ENCODE data around the gene HERC2. TPM values are rescaled to one million over a fixed set of nuclear protein-coding genes. Genes with fewer than 3 reads are reported as not detected.

The HERC2 gene
- total and polyA plus RNA-seq, 12 donors: 24.4 to 77.0 (median 60.3) TPM

- peak overlapping the region in 4 of 10 donors; percentile 3 to 64 (median 54) for H3K4me3 ChIP-seq
- peaks cover 0 to 88% (median 58%) of the 10 kb centered on the region in 7 donors for H3K27me3 ChIP-seq
- H3K9me3 ChIP-seq: peaks cover 0 to 20% (median 12%) of the 10 kb centered on the region in 11 donors
- 54 to 68% methylated on average over 20 of the region's 20 CpGs for WGBS, 2 donors
- intact Hi-C loops (cut with DNase I): no loop called here
- peaks cover 8 to 38% (median 29%) of the 10 kb centered on the region in 9 donors for H3K4me1 ChIP-seq
- ATAC-seq (no peak), DNase-seq (no peak)
- no peak for TF ChIP-seq CTCF (IDR thresholded peaks at IDR 0.05)
- H3K36me3 ChIP-seq: no peaks in the 10 kb centered on the region
- H3K27ac ChIP-seq: peak overlapping the region in 2 of 10 donors; percentile 68 to 69
Observed at GRCh38 chr15:28093752-28094535, 228.0 kb downstream of the HERC2 start.

DNA sequence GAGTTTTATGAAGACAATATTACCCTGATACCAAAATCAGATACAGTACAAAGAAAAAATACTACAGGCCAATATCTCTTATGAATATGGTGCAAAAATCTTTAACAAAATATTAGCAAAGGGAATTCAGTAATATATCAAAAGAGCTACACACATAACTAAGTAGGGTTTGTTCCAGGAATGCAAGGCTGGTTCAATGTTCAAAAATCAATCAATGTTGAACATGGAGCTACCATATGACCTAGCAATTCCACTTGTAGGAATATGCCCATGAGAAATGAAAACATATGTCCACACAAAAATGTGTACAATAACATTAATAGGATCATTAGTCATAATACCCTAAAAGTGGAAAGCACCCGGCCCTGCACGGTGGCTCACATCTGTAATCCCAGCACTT, 230.7 kb downstream of the HERC2 start:
- intact Hi-C loops (cut with DNase I): no loop called here
- Histone ChIP-seq H3K36me3 (no peaks in the 10 kb centered on the region), H3K4me3 (no peak overlapping the region), H3K4me1 (peaks cover 7 to 23% (median 20%) of the 10 kb centered on the region in 9 donors), H3K9me3 (peaks cover 0 to 20% (median 12%) of the 10 kb centered on the region in 11 donors), H3K27me3 (peaks cover 0 to 61% (median 37%) of the 10 kb centered on the region in 7 donors), H3K27ac (no peak overlapping the region)
- no peak for TF ChIP-seq CTCF (IDR thresholded peaks at IDR 0.05)
- DNase-seq (no peak), ATAC-seq (no peak)
- WGBS, 2 donors: 96% methylated on average over 2 of the region's 2 CpGs

GRCh38 chr15:28086175-28086703, 235.7 kb downstream of the HERC2 start:
- TF ChIP-seq CTCF (IDR thresholded peaks at IDR 0.05): peak; percentile 48 to 82 (median 70)
- no peaks in the 10 kb centered on the region for H3K36me3 ChIP-seq
- 11 to 17% methylated on average over 2 of the region's 2 CpGs for WGBS, 2 donors
- H3K27ac ChIP-seq: no peak overlapping the region
- peaks cover 0 to 9% (median 4%) of the 10 kb centered on the region in 9 donors for H3K4me1 ChIP-seq
- intact Hi-C loops (cut with DNase I): loop anchor here in 4 of 10 donors (1.0 to 5.0 kb wide), 2 partner anchors 36 to 37 kb away; no protein-coding TSS in a partner anchor
- ATAC-seq (peak; percentile 86 to 97 (median 94)), DNase-seq (peak in 1 of 2 donors; percentile 42)
- peaks cover 0 to 12% (median 0%) of the 10 kb centered on the region in 7 donors for H3K27me3 ChIP-seq
- no peak overlapping the region for H3K4me3 ChIP-seq
- peaks cover 0 to 20% (median 5%) of the 10 kb centered on the region in 11 donors for H3K9me3 ChIP-seq

DNA sequence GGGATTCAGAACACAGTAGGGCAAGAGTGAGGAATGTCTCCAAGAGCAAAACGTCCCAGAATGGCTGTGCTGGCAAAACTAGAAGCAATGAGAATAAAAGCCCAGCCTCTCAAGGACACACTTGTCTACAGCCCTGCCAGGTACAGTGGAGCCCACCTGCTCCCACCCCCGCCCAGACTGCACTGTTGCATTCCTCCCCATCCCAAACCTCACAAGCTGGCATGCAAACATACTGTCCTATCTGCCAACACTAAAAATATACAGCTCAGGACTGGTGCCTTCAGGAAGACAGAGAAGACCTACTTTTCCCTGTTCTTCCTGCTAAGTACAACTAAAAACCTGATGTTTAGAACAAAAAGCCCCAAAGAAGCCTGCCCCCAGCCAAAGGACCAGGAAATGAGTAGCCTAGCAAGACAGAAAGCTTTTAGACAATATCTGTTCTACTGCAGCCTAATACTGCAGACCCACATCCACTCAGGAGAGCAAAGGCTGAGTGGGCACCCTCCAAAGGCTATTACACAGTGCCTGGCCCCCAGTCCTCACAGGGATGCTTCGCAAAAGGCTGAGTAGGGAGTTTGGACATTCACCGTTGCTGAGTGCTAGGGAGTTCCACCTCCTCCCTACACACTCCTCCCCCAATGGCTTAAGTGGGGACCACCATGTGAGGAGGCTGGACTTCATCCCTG, 236.3 kb downstream of the HERC2 start:
- intact Hi-C loops (cut with DNase I): loop anchor here in 4 of 10 donors (1.0 to 5.0 kb wide), 2 partner anchors 37 to 38 kb away; no protein-coding TSS in a partner anchor

More for the DNA sequence above, 236.3 kb downstream of the HERC2 start:
- Histone ChIP-seq H3K9me3 (peaks cover 0 to 14% (median 0%) of the 10 kb centered on the region in 11 donors), H3K36me3 (no peaks in the 10 kb centered on the region), H3K27ac (no peak overlapping the region), H3K27me3 (peaks cover 0 to 9% (median 0%) of the 10 kb centered on the region in 7 donors), H3K4me1 (peaks cover 0 to 9% (median 4%) of the 10 kb centered on the region in 9 donors), H3K4me3 (no peak overlapping the region)
- ATAC-seq (peak in 6 of 8 donors; percentile 35 to 73 (median 66)), DNase-seq (no peak)
- 56 to 67% methylated on average over 4 of the region's 4 CpGs for WGBS, 2 donors
- TF ChIP-seq CTCF (IDR thresholded peaks at IDR 0.05): no peak

Data from heart right ventricle (tissue), 16 donors.